Hepatic stellate cell (primary cell): ENCODE measurements around the gene GNAT1.
A peak's percentile ranks its signal among the peaks of the same experiment; 100 is the strongest.
"Not testable (repeated sequence)": the region's sequence is repeated elsewhere in the genome, so short reads cannot be mapped to it uniquely, and the experiment has no call there.

Experiments used
- DNase-seq: peaks from one replicate; pipeline ENCODE4 v3.0.0; 2011; ENCODE audit warnings: low spot score

The GNAT1 gene

DNA sequence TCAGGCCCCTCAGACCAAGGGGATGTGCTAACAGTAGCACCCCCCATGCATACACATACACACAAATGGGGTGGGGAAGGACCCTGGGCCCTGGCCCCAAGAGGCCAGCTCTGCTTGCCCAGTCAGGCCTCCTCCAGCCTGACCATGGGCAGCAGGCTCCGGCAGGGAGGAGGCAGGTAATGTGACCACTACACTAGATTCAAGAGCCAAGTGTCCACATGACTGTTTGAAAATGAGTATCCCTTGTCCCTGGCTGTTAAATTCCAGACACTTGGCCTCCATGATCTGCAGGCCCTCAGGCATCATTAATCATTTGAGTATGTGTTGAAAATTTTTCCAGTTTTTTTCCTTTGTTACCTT, 30.7 kb downstream of the GNAT1 start:
- no peak for DNase-seq

DNA sequence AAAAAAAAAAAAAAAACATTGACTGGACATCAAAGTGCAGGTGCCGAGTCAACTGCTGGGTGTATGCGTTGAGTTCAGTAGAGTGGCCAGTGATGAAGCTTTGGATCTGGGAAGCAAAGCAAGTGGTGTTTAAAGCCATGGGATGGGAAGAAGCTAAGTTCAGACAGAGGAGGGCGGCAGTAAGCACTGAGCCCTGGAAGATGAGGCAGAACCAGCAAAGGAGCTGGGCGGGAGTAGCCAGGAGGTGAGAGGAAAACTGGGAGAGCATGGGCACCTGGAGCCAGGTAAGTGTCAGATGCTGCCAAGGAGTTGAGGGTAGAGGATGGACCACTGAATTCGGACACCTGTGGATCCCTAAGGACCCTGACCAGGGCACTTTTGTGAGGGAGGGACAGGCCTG, 33.2 kb downstream of the GNAT1 start:
- DNase-seq = no peak

DNA sequence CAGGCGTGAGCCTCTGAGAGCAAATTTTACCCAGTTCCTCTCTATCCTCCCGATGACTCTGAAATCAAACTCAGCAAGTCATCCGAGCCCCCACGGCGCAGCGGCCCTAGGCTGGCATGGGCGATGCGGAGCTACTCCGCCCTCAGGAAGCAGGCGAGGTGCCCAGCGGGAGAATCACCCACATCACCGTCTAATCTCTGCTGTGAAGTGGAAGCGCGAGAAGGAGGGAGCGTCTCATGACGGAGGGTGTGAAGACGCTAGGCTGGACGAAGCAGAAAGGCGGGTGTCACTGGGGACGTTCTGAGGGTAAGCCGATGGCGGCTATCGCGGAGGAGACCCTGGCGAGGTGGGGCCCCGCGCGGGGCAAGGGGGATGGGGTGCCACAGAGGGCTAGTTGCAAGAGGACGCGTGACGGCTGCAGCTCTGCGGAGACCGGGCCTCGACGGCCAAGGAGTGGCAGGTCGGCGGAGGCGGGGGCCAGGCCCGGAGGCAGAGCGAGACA, 35.5 kb downstream of the GNAT1 start:
- peak; percentile 55 for DNase-seq

DNA sequence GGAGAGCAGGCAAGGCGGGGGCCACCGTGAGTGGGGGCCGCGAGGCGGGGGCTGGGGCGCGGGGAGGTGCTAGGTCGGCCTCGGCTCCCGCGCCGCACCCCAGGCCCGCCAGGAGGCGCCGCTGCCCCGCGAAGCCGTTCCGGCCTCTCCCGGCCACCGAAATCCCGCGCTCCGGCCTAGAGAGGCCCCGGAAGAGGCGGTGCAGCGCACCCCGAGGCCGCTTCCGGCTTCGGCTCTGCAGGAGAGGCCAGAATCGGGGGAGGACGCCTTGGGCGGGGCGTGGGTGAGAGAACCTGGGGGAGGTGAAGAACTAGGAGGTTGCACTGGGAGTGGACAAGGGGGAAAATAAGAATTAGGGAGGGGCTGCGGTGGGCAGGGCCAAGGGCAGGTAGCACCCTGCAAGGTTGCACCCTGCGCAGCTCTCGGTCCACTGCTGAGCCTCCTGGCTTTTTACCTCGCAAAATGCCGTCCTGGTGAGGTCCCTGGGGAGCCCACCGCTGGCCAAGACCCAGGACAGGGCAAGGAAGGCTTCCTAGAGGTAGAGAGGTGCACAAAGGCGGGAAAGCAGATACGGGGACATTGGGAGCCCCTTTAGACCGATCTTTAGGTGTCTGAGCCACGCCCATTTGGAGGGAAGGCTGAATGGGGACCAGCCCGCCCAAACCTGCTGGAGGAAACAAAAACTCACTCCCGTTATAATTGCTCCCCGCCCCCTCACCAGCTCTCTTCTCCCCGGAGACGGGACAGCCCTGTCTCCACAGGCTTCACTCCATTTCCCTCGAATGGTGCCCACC, 36.2 kb downstream of the GNAT1 start:
- peak; percentile 95 for DNase-seq

DNA sequence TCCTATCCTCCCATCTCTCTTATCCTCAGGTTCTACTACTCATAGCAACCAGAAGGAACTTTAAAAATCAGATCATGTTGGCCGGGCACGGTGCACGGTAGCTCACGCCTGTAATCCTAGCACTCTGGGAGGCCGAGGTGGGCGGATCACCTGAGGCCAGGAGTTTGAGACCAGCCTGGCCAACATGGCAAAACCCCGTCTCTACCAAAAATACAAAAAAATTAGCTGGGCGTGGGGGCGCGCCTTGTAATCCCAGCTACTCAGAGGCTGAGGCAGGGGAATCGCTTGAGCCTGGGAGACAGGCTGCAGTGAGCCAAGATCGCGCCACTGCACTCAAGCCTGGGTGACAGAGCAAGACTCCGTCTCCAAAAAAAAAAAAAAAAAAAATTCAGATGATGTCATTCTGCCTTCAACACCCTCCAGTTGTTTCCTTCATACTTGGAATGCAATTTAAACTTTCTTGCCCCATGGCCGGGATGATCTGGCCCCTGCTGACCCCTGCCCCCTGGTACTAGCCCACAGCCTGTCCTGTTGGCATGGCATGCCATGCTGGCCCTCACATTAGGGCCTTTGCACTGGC, 36.9 kb downstream of the GNAT1 start:
- not testable (repeated sequence) for DNase-seq

DNA sequence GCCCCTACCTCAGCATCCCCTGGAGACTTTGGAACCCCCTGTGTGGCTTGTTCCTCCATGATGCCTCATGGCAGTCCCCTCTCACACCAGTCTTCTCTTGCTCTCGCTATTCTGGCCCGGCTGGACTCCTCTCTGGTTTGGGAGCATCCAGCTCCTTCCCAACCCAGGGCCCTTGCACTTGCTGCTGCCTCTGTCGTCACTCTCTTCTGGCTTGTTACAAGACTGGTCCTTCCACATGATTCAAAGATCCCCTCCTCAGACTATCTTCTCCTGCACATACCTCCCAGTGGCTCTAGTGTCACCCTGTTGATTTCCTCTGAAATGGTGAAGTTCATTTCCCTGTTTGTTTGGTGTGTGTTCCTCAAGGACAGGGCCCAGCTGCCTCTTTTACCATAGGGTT, 38.1 kb downstream of the GNAT1 start:
- no peak for DNase-seq

DNA sequence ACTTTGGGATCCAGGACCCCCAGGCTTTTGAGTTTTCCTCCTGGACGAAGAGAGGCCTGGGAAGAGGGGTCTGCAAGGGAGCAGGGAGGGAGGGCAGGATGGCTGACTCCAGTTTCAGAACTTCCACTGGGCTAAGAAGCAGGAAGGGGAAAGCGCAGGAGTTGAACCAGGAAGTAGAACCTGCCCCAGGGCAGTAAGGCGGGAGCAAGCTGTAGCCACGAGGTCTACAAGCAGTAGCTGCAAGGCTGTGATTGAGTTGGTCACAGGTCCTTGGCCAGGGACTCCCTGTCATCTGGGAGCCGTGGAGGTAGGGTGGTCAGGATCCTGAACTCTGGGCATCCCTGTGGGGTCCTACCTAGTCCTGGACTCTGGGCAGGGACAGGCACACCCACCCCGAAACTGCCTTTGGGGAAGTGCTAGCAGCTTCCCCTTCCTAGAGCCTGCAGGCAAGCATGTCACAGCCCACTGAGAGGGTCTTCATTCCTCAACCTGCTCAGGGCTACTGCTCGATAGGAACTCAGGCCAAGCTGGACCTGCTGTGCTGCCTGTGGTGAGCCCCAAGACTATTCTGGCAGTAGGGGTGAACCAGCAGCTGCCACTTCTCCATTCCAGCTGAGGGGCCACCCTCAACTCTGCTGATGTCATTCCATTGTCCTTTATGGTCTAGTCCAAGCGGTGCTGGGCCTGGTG, 38.8 kb downstream of the GNAT1 start:
- DNase-seq = no peak

DNA sequence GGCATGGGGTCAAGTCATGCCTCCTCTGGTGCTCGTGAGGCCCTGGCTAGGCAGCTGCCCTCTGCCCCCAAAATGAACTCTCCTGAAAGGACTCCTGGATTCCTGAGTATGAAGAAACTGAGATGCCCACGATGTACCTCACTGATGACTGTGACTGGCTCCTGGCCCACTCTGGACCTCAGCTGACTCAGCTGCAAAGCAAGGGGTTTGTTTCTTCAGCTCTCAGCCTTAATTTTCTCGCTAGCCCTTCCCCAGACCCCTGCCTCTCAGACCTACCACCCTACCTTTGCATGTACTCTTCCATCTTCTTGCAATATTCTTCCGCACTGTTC, 39.4 kb downstream of the GNAT1 start:
- no peak for DNase-seq

DNA sequence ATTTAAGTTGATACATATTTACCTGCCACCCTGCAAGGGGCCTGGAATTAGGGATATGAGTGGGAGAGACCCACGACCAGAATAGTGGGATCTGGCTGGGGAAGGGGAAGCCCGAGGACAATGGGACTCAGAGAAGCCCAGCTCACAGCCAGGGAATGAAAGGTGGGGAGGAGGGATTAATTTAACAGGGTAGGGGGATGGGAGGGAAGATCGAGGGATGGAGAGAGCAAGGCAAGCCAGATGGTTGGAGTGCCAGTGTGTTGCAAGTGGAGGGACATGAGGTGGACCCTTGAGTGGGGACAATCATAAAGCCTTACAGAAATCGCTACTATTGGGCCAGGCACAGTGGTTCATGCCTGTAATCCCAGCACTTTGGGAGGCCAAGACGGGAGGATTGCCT, 40.2 kb downstream of the GNAT1 start:
- DNase-seq = no peak

DNA sequence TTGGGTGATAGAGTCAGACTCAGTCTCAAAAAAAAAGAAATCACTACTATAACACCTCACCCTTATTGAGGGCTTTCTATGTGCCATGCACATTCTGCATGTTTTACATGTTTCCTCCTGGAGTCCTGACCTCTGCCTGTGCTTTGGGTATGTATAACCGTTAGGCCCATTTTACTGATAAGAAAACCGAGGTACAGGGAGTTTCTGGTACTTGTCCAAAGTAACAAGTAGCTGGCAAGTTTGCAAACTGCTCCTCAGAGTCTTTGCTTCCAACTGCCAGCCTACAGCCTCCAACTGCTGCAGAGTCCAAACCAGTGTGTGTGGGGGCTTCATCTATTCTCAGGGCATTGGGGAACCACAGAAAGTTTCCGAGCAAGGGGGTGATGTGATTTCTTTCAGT, 40.9 kb downstream of the GNAT1 start:
- DNase-seq = no peak

DNA sequence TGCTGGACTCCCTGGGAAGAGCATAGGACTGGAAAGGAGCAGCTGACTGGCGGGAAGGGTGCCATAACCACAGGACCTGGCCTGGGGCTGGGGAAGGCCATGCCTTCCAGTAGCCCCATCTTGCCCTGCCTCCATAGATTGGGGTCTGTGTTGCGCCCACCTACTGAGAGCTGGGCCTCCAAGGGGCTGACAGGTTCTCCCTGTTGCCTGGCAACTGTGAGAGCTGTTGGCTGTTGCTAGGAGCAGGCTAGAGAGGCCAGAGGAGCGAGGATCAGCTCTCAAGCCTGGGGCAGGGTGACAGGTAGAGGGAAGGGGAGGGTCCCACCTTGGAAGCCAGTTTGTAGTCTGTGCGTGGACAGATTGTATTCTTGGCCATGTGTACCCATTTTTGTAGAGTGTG, 41.8 kb downstream of the GNAT1 start:
- DNase-seq = no peak

DNA sequence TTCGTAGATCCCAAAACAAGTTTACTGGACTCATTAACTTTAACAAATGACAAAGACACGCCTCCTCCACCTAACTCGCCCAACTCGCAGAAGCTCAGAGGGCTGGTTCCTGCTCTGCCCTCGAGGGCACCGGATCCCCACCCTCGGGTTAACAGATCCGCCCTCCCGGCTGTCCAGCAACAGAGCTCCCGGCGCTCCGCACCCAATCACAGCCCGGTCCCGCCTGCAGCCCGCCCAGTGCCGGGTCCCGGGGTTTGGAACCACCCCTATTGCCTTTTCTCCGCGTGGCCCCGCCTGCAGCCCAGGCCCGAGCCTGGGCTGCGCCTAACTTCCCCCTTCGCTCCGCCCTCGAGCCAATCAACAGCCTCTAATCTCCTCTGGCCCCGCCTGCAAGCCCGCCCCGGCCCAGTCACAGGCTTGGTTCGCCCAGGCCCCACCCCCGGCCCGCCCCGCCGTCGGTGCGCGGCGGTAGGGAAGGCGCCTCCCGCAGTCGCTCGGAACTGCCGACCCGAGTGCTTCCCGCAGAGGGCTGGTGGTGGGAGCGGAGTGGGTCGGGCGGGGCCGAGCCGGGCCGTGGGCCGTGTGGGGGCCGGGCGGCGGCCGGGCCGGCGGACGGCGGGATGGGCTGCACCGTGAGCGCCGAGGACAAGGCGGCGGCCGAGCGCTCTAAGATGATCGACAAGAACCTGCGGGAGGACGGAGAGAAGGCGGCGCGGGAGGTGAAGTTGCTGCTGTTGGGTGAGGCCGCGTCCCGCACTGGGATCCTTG, 44.5 kb downstream of the GNAT1 start, which contains the start of gene GNAI2:
Gene GNAI2 (plus strand): TSS at position 489 of the 768 bp plus-strand sequence. CDS start 132 bp downstream, at position 621.
- DNase-seq = peak; percentile 99

DNA sequence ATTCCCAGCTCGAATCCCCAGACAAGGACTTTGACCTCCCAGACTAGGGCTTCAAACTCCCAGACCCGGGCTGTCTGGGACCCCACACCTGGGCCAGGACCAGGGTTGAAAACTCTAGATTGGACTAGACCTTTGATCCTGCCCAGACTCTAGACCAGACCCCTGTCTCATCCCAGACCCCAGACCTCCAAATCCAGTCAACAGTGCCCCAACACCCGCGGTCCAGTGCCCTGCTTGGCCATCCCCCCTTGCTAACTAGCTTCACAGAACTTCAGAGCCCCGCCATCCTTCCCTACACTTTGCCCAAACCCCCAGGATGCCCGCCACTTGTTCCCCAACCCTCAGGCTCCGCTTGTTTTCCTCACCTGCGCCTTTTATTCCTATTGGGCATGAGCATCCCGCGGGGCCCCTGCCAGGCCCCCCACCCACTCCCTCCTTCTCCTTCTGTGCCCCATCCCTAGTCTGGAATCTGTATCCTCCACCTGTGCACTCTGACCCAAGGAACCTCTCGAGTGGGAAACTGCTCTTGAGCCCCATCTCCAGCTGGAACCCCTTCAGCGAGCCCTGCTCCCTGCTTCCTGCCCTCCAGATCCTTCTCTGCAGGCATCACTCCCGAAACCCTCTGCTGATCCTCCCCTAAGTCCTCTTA, 45.2 kb downstream of the GNAT1 start:
- DNase-seq = no peak

DNA sequence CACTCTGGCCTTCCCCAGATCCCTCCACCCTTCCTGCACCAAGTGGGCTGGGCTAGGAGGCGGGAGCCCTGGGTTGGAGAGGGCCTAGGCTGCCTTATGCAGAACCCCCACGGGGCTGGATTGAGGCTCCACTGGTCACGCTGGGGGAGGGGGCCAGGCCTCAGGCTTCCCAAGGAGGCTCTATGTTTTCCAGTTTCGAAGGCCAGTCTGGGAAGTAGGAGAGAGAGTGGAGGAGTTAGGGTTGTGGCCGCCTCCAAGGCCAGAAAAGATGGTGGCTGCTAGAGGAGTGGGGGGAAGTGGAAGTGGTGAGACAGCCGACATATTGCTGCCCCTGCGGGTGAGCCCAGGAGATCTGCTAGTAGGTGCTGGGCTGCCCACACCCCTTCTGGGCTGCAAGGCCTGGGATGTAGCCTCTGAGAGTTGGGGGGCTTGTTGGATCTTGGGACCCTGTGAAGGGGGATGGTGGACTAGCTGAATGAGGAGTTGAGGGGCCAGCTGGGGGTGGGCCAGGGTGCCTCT, 45.8 kb downstream of the GNAT1 start:
- DNase-seq = peak; percentile 64

DNA sequence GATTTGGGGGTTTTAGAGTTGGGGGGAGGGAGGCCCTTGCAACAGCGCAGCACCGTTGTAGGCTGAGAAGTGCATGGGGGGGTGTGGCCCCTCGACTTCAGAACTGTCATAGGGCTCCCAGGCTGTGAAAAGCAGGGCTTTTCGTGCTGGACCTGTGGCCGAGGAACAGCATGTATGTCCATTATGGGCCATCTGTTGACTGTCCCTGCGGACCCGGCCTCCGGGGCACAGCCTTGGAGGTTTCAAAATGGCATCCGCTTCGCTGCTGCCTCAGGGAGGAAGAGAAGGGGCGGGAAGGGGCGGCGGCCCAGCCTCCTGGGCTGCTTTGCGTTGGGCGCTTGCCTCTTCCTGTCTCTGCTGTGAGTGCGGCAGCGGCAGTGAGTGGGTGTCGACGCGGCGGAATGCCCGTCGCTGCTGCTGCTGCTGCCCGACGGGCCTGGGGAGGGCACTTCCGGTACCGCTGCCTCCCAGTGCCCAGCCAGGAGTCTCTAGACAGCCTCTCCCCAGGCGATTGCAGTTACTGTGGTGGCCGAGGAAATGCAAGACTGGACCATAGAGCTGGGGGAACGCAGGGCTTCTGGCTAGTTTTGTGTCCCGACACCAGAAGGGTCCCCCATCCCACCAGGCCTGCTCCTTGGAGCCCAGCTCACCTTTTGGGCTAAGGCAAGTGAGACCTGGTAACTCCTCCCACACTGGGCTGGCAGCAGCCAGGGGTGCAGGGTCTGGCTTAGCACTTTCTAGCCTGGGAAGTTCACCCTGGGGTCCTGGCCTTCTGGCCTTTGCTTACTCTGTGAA, 46.5 kb downstream of the GNAT1 start:
- peak; percentile 94 for DNase-seq

DNA sequence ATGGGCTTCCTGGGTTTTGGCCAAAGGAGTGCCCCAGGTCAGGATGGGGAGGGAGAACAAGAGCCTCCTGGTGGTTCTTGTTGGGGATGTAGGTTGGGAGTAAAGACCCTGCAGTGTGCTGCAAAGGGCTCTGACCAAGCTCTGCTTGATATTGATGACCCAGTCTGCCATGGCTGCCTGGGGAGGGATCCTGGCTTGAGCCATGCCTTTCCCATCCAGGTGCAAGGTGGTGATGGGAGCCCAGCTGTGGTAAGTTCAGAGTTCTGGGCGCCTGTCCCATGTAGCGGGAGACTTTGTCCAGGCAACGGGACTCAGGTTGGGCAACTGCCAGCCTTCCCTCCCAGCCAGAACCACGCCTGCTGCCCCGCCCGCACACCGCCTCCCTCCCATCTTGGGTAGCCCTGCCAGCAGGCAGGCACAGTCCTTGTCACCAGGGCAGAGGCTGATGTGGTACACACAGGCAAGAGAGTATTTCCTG, 47.2 kb downstream of the GNAT1 start:
- no peak for DNase-seq

DNA sequence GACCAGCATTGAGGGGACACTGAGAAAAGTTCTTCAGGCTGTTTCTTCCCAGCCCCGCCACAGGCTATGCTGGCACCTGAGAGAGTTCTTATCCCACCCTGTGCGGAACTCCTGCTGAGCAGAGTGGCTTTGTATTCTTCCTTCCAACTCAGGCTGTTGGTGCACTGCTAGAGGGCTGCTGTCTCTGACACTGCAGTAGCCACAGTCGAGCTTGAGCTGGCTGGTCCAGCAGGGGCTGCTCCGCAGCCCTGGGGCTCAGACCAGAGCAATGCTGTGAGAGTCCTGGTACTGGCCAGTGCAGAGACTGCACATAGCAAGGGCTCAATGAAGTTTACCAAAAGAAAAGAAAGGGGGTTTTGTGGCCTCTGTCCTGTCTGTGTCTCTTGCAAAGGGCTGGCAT, 48.2 kb downstream of the GNAT1 start:
- no peak for DNase-seq

DNA sequence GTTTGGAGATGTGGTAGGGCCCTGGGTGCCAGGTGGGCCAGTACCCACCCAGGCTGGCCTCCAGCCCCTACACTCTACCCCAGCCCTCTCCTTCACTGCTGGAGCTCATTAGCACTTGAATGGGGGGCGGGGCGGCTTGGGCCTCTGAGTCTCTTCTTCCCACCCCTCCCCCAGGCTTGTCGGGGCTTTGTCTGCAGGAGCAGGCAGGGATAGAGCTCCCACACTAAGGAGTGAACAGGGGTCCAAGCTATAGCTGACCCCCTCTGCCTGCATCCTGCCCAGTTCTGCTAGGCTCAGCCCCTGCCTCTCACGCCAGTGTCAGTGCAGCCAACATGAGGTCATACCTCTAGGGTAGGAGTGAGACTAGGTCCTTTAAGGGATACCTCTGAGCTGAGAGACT, 49.8 kb downstream of the GNAT1 start:
- no peak for DNase-seq

DNA sequence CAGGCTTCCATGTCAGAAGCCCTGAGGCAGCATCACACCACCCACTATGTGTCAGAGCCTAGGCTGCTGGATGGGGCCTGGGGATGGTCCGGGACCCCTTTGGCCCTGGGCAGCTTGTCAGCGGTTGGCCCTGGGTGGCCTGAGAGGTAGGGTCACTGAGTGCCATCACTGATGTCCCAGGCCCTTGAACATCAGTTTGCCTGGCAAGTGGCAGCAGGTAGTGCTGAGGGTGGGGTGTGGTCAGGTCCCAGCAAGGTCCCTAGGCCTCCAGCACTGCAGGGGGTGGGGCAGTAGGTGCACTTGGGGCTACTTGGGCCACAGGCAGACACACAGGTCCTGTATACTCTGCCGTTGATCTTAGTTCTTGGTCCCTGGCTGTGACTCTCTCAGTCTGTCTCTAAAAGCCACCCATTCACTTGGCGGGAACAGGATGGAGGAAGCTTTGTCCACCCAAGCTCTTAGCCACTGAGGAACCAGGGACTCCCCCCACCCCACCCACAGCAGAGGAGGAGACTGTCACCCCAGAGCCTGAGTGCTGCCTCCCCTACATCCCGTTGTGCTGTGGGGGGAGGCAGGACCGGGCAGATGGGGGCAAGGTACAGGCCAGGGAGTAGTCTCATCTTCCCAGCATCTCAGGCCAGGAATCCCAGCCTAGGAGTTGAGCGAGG, 50.4 kb downstream of the GNAT1 start:
- DNase-seq = no peak

DNA sequence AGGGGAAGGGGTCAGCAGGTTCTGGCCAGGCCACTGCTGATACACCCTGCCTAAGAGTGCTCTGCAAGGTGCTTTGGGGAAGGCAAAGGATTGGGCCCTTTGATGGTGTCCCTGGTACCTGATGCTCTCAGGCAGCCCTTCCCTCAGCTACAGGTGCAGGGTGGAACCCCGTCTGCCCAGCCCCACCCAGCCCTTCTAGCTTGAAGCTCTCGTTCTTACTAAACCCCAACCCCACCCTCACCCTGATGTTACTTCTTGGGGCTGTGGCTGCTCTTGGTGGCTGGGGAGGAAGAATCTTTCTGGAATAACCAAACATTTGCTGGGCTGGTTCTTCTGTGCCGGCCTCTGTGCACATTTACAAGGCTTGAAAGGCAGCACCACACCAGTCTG, 51.0 kb downstream of the GNAT1 start:
- no peak for DNase-seq
